NCI-H2227 treated with DMSO at 0.1 percent for 48 hours (cell line): ENCODE data around the gene ZWILCH.
A peak's percentile ranks its signal among the peaks of the same experiment; 100 is the strongest.
"Not testable (repeated sequence)": the region's sequence is repeated elsewhere in the genome, so short reads cannot be mapped to it uniquely, and the experiment has no call there.

Experiments used
- DNase-seq: peaks from one replicate; lab custom pipeline; 2025; lab: John Stamatoyannopoulos, UW

Gene ZWILCH

GRCh38 chr15:66581972-66582537, 76.9 kb downstream of the ZWILCH start:
- no peak for DNase-seq

- no peak for DNase-seq
Measured at GRCh38 chr15:66586155-66586976, 81.2 kb downstream of the ZWILCH start.

- DNase-seq, result no peak
Measured at GRCh38 chr15:66587020-66587419, 81.9 kb downstream of the ZWILCH start.

- no peak for DNase-seq
Measured at GRCh38 chr15:66587749-66588148, 82.6 kb downstream of the ZWILCH start.

- DNase-seq, result no peak
Measured at GRCh38 chr15:66588537-66588936, 83.4 kb downstream of the ZWILCH start.

- no peak for DNase-seq
Measured at GRCh38 chr15:66588971-66589370, 83.8 kb downstream of the ZWILCH start.

GRCh38 chr15:66589429-66589828, 84.3 kb downstream of the ZWILCH start:
- DNase-seq, result not testable (repeated sequence)

GRCh38 chr15:66590435-66590834, 85.3 kb downstream of the ZWILCH start:
- DNase-seq, result no peak

- DNase-seq, result no peak
Measured at GRCh38 chr15:66591322-66591862, 86.3 kb downstream of the ZWILCH start.

GRCh38 chr15:66592505-66593218, 87.5 kb downstream of the ZWILCH start:
- DNase-seq, result no peak

- no peak for DNase-seq
Measured at GRCh38 chr15:66593219-66593780, 88.2 kb downstream of the ZWILCH start.

- DNase-seq, result no peak
Measured at GRCh38 chr15:66594344-66594743, 89.2 kb downstream of the ZWILCH start.

- no peak for DNase-seq
Measured at GRCh38 chr15:66594836-66595235, 89.7 kb downstream of the ZWILCH start.

- DNase-seq, result no peak
Measured at GRCh38 chr15:66595332-66595731, 90.2 kb downstream of the ZWILCH start.

- DNase-seq, result peak; percentile 40
Measured at GRCh38 chr15:66595931-66596545, 90.9 kb downstream of the ZWILCH start.

GRCh38 chr15:66598095-66598815, 93.1 kb downstream of the ZWILCH start:
- no peak for DNase-seq
